Tibial artery (tissue), 4 donors: ENCODE data around the gene ACYP1.
A peak's percentile ranks its signal among the peaks of the same experiment; 100 is the strongest.

Experiments used
- DNase-seq, 2 donors: peaks; one replicate each; pipeline ENCODE4 v3.0.0-alpha.2; 2019
- H3K27ac ChIP-seq, 2 donors: fragments of 200-600 bp; sonication (generic) in 1 of 2; 1 replicate in 1 of 2; 2 replicates in 1 of 2; pipeline ENCODE4 v1.5.1; 2018 to 2019; ENCODE audit warnings: mild to moderate bottlenecking in 1 of 2
- H3K27me3 ChIP-seq, 2 donors: fragments of 200-600 bp; sonication (generic) in 1 of 2; one replicate each; pipeline versions ENCODE4 v1.5.1 to v1.6.0; 2016 to 2019
- H3K36me3 ChIP-seq, 3 donors: fragments of 200-600 bp; sonication (generic) in 2 of 3; one replicate each; pipeline ENCODE4 v1.5.1; 2016 to 2019; ENCODE audit warnings: mild to moderate bottlenecking in 2 of 3
- H3K4me1 ChIP-seq, 4 donors: fragments of 200-600 bp; sonication (generic) in 2 of 4; 1 replicate in 3 of 4; 2 replicates in 1 of 4; pipeline ENCODE4 v1.5.1; 2016 to 2019
- H3K4me3 ChIP-seq, 2 donors: fragments of 200-600 bp; sonication (generic) in 1 of 2; 1 replicate in 1 of 2; 2 replicates in 1 of 2; pipeline ENCODE4 v1.5.1; 2018 to 2019; ENCODE audit warnings: mild to moderate bottlenecking in 2 of 2
- H3K9me3 ChIP-seq, 3 donors: fragments of 200-600 bp; sonication (generic) in 1 of 3; one replicate each; pipeline ENCODE4 v1.5.1; 2016 to 2019
- intact Hi-C: fragments of 100-400 bp; cut with DNase I; formaldehyde crosslinking; loops from one replicate; pipeline ENCODE4 v1.15.0; 2023; ENCODE audit warnings: low total_unique reads
- TF ChIP-seq, protein P1 (sequence below), 2 experiments: fragments of 200-600 bp in 1 of 2; fragments of 450-650 bp in 1 of 2; IDR thresholded peaks; one replicate each; pipeline ENCODE4 v1.5.1; 2017 to 2019; ENCODE audit warnings: antibody characterized with exemption in 2 of 2, mild to moderate bottlenecking in 1 of 2, moderate library complexity in 1 of 2

Gene ACYP1

DNA sequence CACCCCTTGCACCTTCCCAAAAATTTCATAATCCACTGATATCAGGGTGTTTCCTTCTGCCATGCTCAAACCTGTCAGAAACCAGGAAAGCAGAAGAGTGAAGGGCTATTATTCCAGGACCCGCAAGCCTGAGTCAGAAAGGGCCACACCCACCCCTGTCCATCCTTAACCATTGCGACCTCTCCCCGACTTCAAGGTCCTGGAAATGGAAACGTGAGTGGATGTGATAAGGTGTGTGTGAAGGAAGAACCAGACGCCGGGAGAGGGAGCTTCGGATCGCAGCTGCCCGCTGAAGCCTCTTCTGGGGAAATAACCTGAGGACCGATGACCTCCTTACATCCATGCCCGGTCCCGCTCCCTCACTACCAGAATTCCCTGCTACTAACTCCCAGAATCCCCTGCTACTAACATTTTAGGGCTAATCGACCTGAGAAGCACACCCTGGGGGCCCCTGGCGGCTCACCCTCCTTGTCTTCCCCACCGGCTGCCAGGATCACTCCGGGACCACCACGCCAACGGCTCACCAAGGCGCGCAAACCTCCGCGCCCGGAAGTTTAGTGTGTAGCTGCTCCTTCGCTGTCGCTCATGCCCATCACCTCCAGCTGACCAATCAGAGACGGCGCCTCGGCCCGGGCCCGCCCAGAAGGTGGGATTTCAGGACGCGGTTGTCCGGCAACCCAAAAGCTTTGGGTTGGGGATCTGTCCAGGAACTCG lies at the start of gene ACYP1:
Gene ACYP1 (minus strand): TSS at position 534 of the 714 bp plus-strand sequence. CDS start 471 bp downstream, at position 63.
- peak within 1 kb of the TSS; percentile 70 to 88 for H3K4me3 ChIP-seq
- peak; percentile 93 to 96 for DNase-seq
- no peaks in the 10 kb centered on the region for H3K36me3 ChIP-seq
- H3K27ac ChIP-seq, result peak within 1 kb of the TSS; percentile 75 to 82
- TF ChIP-seq, protein P1, sequence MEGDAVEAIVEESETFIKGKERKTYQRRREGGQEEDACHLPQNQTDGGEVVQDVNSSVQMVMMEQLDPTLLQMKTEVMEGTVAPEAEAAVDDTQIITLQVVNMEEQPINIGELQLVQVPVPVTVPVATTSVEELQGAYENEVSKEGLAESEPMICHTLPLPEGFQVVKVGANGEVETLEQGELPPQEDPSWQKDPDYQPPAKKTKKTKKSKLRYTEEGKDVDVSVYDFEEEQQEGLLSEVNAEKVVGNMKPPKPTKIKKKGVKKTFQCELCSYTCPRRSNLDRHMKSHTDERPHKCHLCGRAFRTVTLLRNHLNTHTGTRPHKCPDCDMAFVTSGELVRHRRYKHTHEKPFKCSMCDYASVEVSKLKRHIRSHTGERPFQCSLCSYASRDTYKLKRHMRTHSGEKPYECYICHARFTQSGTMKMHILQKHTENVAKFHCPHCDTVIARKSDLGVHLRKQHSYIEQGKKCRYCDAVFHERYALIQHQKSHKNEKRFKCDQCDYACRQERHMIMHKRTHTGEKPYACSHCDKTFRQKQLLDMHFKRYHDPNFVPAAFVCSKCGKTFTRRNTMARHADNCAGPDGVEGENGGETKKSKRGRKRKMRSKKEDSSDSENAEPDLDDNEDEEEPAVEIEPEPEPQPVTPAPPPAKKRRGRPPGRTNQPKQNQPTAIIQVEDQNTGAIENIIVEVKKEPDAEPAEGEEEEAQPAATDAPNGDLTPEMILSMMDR (IDR thresholded peaks at IDR 0.05), result no peak
- no peaks in the 10 kb centered on the region for H3K27me3 ChIP-seq
- H3K4me1 ChIP-seq, result peaks cover 0 to 36% (median 15%) of the 10 kb centered on the region in 4 donors
- intact Hi-C loops, result loop anchor here (10.0 kb wide), 1 partner anchor 109 kb away; the partner anchor contains the start of gene PGF
- H3K9me3 ChIP-seq, result no peaks in the 10 kb centered on the region

DNA sequence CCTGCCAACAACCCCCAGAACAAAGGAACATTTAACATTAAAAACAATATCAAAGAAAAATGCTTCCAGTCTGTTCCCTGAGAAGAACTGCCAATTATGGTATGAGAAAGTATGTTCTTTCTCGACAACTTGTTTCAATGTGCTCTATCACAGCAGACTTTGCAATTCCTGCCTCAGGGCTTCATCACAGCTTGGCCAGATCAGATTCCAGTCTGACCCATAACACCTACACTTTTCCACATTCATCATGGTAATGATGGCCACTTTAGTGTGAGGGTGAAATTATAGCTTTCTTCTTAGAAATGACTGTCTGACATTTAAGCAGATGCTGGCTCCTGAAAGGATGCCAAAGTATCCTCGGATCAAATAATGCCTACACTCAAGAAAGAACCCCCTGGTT lies 46.1 kb upstream of the ACYP1 start:
- Histone ChIP-seq H3K27ac (no peak overlapping the region), H3K27me3 (no peaks in the 10 kb centered on the region), H3K4me1 (no peaks in the 10 kb centered on the region), H3K36me3 (peaks cover 83 to 99% (median 96%) of the 10 kb centered on the region in 3 donors), H3K9me3 (no peaks in the 10 kb centered on the region), H3K4me3 (no peak overlapping the region)
- TF ChIP-seq, protein P1 (IDR thresholded peaks at IDR 0.05), result no peak
- intact Hi-C loops, result no loop called here
- no peak for DNase-seq

DNA sequence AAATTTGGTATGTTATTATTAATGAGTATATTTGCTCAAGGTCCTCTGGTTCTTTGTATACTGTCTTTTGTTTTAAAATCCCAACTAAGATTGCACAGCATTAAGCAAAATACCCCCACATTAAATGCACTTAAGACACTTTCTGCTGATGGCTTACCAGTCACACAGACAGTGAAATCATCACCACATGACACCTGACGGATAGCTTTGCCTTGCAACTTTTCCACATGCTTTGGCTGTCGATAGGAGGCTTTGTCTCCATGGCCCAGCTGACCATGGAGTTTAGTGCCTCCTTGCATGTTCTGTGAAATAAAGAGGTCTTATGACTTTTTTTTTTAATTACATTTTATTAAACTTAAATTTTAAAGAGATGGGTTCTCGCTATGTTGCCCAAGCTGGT lies 43.4 kb upstream of the ACYP1 start:
- intact Hi-C loops, result no loop called here

DNA sequence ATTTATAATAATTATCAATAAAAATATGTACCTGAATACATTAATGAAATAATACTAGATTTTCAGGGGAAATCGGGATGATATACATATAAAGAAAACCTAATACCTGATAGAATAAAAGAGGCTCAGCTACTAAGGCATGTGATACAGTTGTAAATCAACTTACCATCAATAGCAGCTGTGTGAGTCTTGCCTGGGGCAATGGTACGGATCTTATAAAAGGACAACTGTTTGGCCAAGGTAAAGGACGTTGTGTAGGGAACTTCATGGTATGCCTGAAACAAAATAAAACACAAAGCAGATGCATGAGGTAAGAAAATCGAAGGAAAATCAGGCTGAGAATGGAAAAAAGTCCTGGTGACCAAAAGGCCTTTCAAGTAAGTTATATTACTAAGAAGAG lies 37.7 kb upstream of the ACYP1 start:
- no peaks in the 10 kb centered on the region for H3K27me3 ChIP-seq
- H3K36me3 ChIP-seq, result peaks cover 71 to 100% (median 94%) of the 10 kb centered on the region in 3 donors
- no peaks in the 10 kb centered on the region for H3K9me3 ChIP-seq
- H3K4me3 ChIP-seq, result no peak overlapping the region
- intact Hi-C loops, result no loop called here
- TF ChIP-seq, protein P1 (IDR thresholded peaks at IDR 0.05), result no peak
- H3K4me1 ChIP-seq, result no peaks in the 10 kb centered on the region
- no peak overlapping the region for H3K27ac ChIP-seq
- DNase-seq, result no peak

More for the DNA sequence above, 43.4 kb upstream of the ACYP1 start:
- H3K27ac ChIP-seq, result no peak overlapping the region
- no peaks in the 10 kb centered on the region for H3K27me3 ChIP-seq
- no peaks in the 10 kb centered on the region for H3K9me3 ChIP-seq
- no peak overlapping the region for H3K4me3 ChIP-seq
- H3K36me3 ChIP-seq, result peaks cover 75 to 100% (median 95%) of the 10 kb centered on the region in 3 donors
- H3K4me1 ChIP-seq, result no peaks in the 10 kb centered on the region
- DNase-seq, result no peak
- TF ChIP-seq, protein P1 (IDR thresholded peaks at IDR 0.05), result no peak

DNA sequence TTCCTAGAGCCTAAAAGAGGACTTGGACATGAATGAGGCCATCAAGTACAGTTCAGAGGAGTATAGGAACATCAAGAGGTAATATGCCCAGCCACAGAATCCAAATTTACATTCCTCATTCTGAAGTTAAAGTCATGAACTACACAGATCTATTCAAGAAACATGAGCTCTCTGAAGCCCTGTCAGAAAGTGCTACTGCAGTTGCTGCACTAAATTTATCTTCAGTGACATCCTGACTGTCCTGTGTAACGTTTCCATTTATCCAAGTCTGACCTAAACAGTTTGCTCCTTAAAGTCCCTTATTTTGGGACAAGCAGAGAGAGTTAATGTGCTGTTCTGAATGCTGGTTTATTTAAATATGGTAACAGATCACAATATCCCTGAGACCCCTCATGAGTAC lies 34.9 kb upstream of the ACYP1 start:
- Histone ChIP-seq H3K9me3 (no peaks in the 10 kb centered on the region), H3K36me3 (peaks cover 72 to 100% (median 96%) of the 10 kb centered on the region in 3 donors), H3K4me3 (no peak overlapping the region), H3K4me1 (no peaks in the 10 kb centered on the region), H3K27ac (no peak overlapping the region), H3K27me3 (no peaks in the 10 kb centered on the region)
- no peak for DNase-seq
- TF ChIP-seq, protein P1 (IDR thresholded peaks at IDR 0.05), result no peak
- intact Hi-C loops, result no loop called here
